Glutamatergic neuron (in vitro differentiated cells): ENCODE results near the gene ECE2. TPM values are rescaled to one million over a fixed set of nuclear protein-coding genes. Genes with fewer than 3 reads are reported as not detected.

Source experiments
- DNase-seq: peaks from one replicate; pipeline ENCODE4 v3.0.0; 2022
- H3K27ac Mint-ChIP-seq: one replicate; pipeline ENCODE4 v1.8.0; 2020; ENCODE audit warnings: mild to moderate bottlenecking, mixed read lengths, inconsistent platforms; ENCODE audit not compliant: unreplicated experiment
- H3K27me3 Mint-ChIP-seq: one replicate; pipeline ENCODE4 v1.8.0; 2020; ENCODE audit warnings: mild to moderate bottlenecking, moderate library complexity, mixed read lengths, inconsistent platforms; ENCODE audit not compliant: unreplicated experiment
- H3K36me3 Mint-ChIP-seq: one replicate; pipeline ENCODE4 v1.8.0; 2020; ENCODE audit warnings: mild to moderate bottlenecking, mixed read lengths, inconsistent platforms; ENCODE audit not compliant: unreplicated experiment
- H3K4me1 Mint-ChIP-seq: one replicate; pipeline ENCODE4 v1.8.0; 2020; ENCODE audit warnings: mild to moderate bottlenecking, low read depth, mixed read lengths, inconsistent platforms; ENCODE audit not compliant: unreplicated experiment
- H3K4me3 Mint-ChIP-seq: one replicate; pipeline ENCODE4 v1.8.0; 2020; ENCODE audit warnings: mild to moderate bottlenecking, mixed read lengths, inconsistent platforms; ENCODE audit not compliant: unreplicated experiment
- H3K9me3 Mint-ChIP-seq: one replicate; pipeline ENCODE4 v1.8.0; 2020; ENCODE audit warnings: mild to moderate bottlenecking, moderate library complexity, mixed read lengths, inconsistent platforms; ENCODE audit not compliant: unreplicated experiment
- CTCF ChIP-seq: fragments of 200-600 bp; sonication (generic); IDR thresholded peaks from one replicate; pipeline ENCODE4 v1.5.0; 2021; ENCODE audit not compliant: partially characterized antibody, unreplicated experiment
- total RNA-seq: library from RNA; stranded (reverse); fragmentation: NEBNext Ultra II Directional; extraction: Animal tissue kit (Norgen Biotek cat#: 25700); gene quantifications from one replicate; pipeline ENCODE4 v1.2.1, GENCODE V29; 2021; ENCODE audit not compliant: unreplicated experiment

ECE2 gene
- total RNA-seq, 1 donor from 2014 or later, result 1.6 TPM

DNA sequence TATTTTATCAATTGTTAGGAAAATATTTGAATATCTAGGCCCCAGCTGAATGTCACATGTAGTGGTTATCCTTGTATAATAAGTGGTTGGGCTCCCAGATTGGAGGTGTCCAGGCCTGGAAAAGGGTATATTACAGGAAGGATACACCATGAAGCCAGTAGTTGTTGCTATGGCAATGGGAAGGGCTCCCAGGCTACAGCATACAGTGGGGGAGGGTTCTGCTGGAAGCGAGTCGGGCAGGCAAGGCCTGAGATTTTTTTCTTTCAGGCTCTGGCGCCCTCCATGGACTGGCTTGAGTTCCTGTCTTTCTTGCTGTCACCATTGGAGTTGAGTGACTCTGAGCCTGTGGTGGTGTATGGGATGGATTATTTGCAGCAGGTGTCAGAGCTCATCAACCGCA, 8.9 kb downstream of the ECE2 start:
- TF ChIP-seq CTCF, result no peak
- Mint-ChIP-seq H3K27ac (no peak overlapping the region), H3K27me3 (peaks cover 10% of the 10 kb centered on the region), H3K36me3 (peaks cover 10% of the 10 kb centered on the region), H3K4me1 (peaks cover 5% of the 10 kb centered on the region), H3K9me3 (peaks cover 12% of the 10 kb centered on the region), H3K4me3 (no peak overlapping the region)
- peak; percentile 78 for DNase-seq

GRCh38 chr3:184289426-184289938, 13.7 kb downstream of the ECE2 start:
- H3K9me3 Mint-ChIP-seq, result peaks cover 4% of the 10 kb centered on the region
- no peak overlapping the region for H3K4me3 Mint-ChIP-seq
- no peaks in the 10 kb centered on the region for H3K36me3 Mint-ChIP-seq
- TF ChIP-seq CTCF, result peak; percentile 65
- H3K27me3 Mint-ChIP-seq, result peaks cover 9% of the 10 kb centered on the region
- DNase-seq, result peak; percentile 77
- no peak overlapping the region for H3K27ac Mint-ChIP-seq
- H3K4me1 Mint-ChIP-seq, result peaks cover 4% of the 10 kb centered on the region

DNA sequence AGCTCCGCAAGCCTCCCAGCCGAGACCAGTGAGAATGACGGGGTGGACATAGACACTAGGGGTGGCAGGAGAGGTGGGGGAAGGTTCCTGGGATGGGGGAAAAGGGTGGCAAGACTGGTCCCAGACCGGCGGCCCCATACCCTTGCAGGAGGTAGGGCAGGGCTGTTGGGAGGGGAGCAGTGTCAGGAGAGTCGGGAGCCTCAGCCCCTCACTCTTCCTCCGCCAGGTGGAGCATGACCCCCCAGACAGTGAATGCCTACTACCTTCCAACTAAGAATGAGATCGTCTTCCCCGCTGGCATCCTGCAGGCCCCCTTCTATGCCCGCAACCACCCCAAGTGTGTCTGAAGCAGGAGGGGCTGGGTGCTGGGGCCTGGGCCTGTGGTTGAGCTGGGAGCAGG, 14.5 kb downstream of the ECE2 start:
- H3K4me3 Mint-ChIP-seq, result peak overlapping the region; percentile 56
- H3K36me3 Mint-ChIP-seq, result no peaks in the 10 kb centered on the region
- peaks cover 9% of the 10 kb centered on the region for H3K27me3 Mint-ChIP-seq
- H3K9me3 Mint-ChIP-seq, result peaks cover 4% of the 10 kb centered on the region
- TF ChIP-seq CTCF, result no peak
- H3K4me1 Mint-ChIP-seq, result no peaks in the 10 kb centered on the region
- no peak overlapping the region for H3K27ac Mint-ChIP-seq
- no peak for DNase-seq

DNA sequence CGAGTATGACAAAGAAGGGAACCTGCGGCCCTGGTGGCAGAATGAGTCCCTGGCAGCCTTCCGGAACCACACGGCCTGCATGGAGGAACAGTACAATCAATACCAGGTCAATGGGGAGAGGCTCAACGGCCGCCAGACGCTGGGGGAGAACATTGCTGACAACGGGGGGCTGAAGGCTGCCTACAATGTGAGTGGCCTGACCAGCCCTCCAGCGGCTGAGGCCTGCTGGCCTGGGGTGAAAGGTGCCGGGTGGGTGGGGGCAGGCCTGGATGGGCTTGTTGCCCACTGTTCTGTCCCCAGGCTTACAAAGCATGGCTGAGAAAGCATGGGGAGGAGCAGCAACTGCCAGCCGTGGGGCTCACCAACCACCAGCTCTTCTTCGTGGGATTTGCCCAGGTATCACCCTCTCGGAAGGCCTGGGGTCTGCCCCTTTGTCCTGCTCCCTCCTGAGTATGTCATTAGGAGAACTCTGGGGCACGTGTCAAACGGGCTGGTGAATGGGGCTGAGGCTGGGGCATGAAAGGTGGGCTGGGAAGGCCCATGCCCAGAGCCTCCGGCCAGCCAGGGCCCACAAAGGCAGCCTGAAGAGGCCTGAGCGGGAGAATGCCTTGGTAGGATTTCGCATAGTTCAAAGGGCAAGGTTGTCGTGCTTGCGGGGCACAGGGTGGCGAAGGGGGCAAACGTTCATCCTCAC, 15.4 kb downstream of the ECE2 start:
- TF ChIP-seq CTCF, result no peak
- peaks cover 6% of the 10 kb centered on the region for H3K27me3 Mint-ChIP-seq
- H3K36me3 Mint-ChIP-seq, result no peaks in the 10 kb centered on the region
- no peaks in the 10 kb centered on the region for H3K4me1 Mint-ChIP-seq
- DNase-seq, result no peak
- H3K4me3 Mint-ChIP-seq, result no peak overlapping the region
- no peak overlapping the region for H3K27ac Mint-ChIP-seq
- H3K9me3 Mint-ChIP-seq, result peaks cover 4% of the 10 kb centered on the region

- Mint-ChIP-seq H3K27me3 (peaks cover 5% of the 10 kb centered on the region), H3K27ac (no peak overlapping the region), H3K36me3 (no peaks in the 10 kb centered on the region), H3K9me3 (peaks cover 4% of the 10 kb centered on the region), H3K4me1 (no peaks in the 10 kb centered on the region), H3K4me3 (no peak overlapping the region)
- no peak for TF ChIP-seq CTCF
- no peak for DNase-seq
Observed at GRCh38 chr3:184291738-184292445, 16.1 kb downstream of the ECE2 start.
